ENCODE measurements around the gene PPP2R5D. TPM values are rescaled to one million over a fixed set of nuclear protein-coding genes. Genes with fewer than 3 reads are reported as not detected.
"Not testable (repeated sequence)": the region's sequence is repeated elsewhere in the genome, so short reads cannot be mapped to it uniquely, and the experiment has no call there.

PPP2R5D gene
- total RNA-seq, 4 donors from 2014 or later: 15.6 to 35.9 (median 27.4) TPM

DNA sequence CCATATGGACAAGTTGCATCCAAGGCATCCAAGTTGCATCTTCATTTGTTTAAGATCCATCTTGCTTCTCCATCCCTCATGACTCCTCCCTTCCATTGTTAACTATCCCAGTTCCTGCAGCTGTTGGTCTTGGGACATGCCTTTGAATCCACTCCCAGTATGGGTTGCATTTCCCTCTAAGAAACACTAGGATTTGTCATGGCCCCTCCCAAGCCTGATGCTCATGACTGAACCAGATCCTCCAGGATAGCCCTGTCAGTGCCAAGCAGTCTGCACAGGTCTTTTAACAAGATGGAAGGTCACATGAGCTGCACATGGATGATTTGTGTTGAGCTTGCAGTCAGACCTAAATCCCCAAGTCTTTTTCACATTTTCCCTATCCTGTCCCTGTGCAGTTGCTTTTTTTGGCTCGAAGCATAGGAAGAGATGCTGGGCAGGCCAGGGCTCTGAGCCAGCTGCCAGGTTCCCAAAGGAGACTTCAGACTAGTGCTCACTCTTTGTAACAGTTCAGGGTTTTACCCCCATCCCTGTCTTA, 4.2 kb downstream of the PPP2R5D start:
- H3K27me3 ChIP-seq: no peaks in the 10 kb centered on the region
- H3K9me3 ChIP-seq: no peaks in the 10 kb centered on the region
- DNase-seq: no peak
- TF ChIP-seq, protein P1, sequence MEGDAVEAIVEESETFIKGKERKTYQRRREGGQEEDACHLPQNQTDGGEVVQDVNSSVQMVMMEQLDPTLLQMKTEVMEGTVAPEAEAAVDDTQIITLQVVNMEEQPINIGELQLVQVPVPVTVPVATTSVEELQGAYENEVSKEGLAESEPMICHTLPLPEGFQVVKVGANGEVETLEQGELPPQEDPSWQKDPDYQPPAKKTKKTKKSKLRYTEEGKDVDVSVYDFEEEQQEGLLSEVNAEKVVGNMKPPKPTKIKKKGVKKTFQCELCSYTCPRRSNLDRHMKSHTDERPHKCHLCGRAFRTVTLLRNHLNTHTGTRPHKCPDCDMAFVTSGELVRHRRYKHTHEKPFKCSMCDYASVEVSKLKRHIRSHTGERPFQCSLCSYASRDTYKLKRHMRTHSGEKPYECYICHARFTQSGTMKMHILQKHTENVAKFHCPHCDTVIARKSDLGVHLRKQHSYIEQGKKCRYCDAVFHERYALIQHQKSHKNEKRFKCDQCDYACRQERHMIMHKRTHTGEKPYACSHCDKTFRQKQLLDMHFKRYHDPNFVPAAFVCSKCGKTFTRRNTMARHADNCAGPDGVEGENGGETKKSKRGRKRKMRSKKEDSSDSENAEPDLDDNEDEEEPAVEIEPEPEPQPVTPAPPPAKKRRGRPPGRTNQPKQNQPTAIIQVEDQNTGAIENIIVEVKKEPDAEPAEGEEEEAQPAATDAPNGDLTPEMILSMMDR (IDR thresholded peaks at IDR 0.05): no peak
- TF ChIP-seq POLR2A (IDR thresholded peaks at IDR 0.05): no peak
- 67% methylated on average over 1 of the region's 1 CpG; no CpG with 5 or more reads in 1 of the 2 donors for WGBS, 2 donors
- intact Hi-C loops (cut with DNase I): no loop called here
- H3K36me3 ChIP-seq: peaks cover 0 to 50% (median 9%) of the 10 kb centered on the region in 3 donors
- peaks cover 19 to 48% (median 23%) of the 10 kb centered on the region in 3 donors for H3K4me1 ChIP-seq
- no peak overlapping the region for H3K27ac ChIP-seq
- H3K4me3 ChIP-seq: no peak overlapping the region

DNA sequence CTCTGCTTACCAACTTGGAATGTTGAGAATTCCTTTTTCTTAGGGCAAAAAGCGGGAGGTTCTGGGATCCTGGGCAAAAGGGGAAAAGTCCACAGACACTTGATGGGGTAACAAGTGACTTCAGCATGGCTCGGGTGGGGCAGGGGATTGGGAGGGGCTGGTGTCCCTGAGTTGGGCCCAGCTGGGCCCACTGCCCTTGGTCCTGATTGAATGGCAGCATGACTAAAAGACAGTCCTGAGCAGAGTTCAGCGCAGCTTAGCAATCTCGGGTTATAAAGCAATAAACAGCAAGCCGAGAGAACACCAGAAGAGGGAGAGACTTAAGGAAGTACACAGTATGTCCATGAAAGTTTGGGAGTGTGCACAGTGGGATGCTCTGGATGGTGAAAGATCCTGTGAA, 5.6 kb downstream of the PPP2R5D start:
- Histone ChIP-seq H3K36me3 (peaks cover 0 to 58% (median 9%) of the 10 kb centered on the region in 3 donors), H3K9me3 (no peaks in the 10 kb centered on the region), H3K27me3 (no peaks in the 10 kb centered on the region), H3K4me1 (peaks cover 16 to 43% (median 21%) of the 10 kb centered on the region in 3 donors), H3K4me3 (no peak overlapping the region), H3K27ac (no peak overlapping the region)
- no peak for TF ChIP-seq POLR2A (IDR thresholded peaks at IDR 0.05)
- TF ChIP-seq, protein P1 (IDR thresholded peaks at IDR 0.05): no peak
- no peak for DNase-seq
- intact Hi-C loops (cut with DNase I): no loop called here
- WGBS, 2 donors: 84 to 90% methylated on average over 4 to 5 of the region's 5 CpGs

DNA sequence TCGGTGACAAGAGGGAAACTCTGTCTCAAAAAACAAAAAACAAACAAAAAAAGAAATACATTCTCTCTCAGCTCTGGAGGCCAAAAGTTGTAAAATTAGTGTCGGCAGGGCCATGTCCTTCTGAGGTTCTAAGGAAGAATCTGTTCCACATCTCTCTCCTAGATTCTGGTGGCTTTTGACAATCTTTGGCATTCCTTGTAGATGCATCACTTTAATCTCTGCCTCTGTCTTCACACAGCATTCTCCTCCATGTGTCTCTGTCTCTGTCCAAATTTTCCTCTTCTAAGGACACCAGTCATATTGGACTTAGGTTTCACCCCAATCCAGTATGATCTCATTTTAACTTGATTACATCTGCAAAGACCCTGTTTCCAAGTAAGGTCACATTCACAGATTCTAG, 9.1 kb downstream of the PPP2R5D start:
- H3K9me3 ChIP-seq: no peaks in the 10 kb centered on the region
- TF ChIP-seq POLR2A (IDR thresholded peaks at IDR 0.05): no peak
- TF ChIP-seq, protein P1 (IDR thresholded peaks at IDR 0.05): no peak
- H3K27ac ChIP-seq: no peak overlapping the region
- H3K36me3 ChIP-seq: peaks cover 0 to 58% (median 9%) of the 10 kb centered on the region in 3 donors
- H3K4me1 ChIP-seq: peaks cover 0 to 8% (median 0%) of the 10 kb centered on the region in 3 donors
- WGBS, 2 donors: 78 to 91% methylated on average over 2 of the region's 2 CpGs
- H3K4me3 ChIP-seq: no peak overlapping the region
- H3K27me3 ChIP-seq: no peaks in the 10 kb centered on the region
- no peak for DNase-seq
- intact Hi-C loops (cut with DNase I): no loop called here

DNA sequence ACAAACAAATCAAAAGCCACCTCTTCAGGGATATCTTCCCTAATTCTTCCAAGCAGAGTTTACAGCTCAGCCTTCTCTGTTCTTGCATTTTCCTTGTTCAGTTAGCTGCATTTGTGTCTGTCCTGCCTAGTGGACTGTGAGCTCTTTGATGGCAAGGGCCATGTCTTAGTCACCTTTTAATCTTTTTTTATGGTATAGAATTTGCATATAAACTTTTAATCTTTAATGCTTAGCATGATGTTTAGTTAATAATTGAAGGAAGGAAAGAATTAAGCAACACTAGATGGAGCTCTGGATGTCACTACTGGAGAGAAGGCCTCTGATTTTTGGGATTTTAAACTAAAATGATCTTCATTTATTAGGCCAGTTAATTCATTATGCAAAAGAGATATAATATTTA, 12.1 kb downstream of the PPP2R5D start:
- no peaks in the 10 kb centered on the region for H3K27me3 ChIP-seq
- no peaks in the 10 kb centered on the region for H3K9me3 ChIP-seq
- no peak for DNase-seq
- TF ChIP-seq, protein P1 (IDR thresholded peaks at IDR 0.05): no peak
- no peak for TF ChIP-seq POLR2A (IDR thresholded peaks at IDR 0.05)
- intact Hi-C loops (cut with DNase I): no loop called here
- no peak overlapping the region for H3K27ac ChIP-seq
- no peak overlapping the region for H3K4me3 ChIP-seq
- H3K4me1 ChIP-seq: no peaks in the 10 kb centered on the region
- H3K36me3 ChIP-seq: peaks cover 0 to 38% (median 0%) of the 10 kb centered on the region in 3 donors

DNA sequence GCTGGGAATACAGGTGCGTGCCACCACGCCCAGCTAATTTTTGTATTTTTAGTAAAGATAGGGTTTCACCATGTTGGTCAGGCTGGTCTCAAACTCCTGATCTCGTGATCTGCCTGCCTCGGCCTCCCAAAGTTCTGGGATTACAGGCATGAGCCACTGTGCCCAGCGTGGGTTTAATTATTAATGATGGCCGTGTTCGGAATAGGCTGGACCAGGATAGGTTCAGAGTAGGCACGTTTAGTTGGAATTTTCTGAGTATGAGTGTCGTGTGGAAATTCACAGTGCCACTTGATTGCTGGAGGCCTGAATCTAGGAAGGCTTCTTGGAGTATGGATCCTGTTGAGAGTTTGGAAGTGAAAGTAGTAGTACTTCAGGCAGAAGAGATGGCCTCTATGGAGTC, 13.8 kb downstream of the PPP2R5D start:
- intact Hi-C loops (cut with DNase I): not testable (repeated sequence)

DNA sequence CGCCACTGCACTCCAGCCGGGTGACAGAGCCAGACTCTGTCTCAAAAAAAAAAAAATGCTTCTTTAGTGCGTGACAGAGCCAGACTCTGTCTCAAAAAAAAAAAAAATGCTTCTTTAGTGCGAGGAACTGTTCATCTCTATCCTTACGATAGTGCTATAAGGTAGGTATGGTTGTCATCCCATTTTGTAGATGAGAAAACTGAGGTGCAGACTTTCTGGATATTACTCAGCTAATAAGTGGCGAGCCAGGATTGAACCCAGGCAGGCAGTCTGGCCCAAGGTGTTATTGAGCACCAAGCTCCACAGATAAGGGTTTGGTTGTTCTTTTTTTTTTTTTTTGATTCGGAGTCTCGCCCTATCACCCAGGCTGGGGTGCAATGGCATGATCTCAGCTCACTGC, 17.5 kb downstream of the PPP2R5D start:
- TF ChIP-seq, protein P1 (IDR thresholded peaks at IDR 0.05): no peak
- TF ChIP-seq POLR2A (IDR thresholded peaks at IDR 0.05): no peak
- Histone ChIP-seq H3K9me3 (no peaks in the 10 kb centered on the region), H3K27ac (no peak overlapping the region), H3K36me3 (peaks cover 2 to 50% (median 10%) of the 10 kb centered on the region in 3 donors), H3K4me1 (no peaks in the 10 kb centered on the region), H3K27me3 (no peaks in the 10 kb centered on the region), H3K4me3 (no peak overlapping the region)
- intact Hi-C loops (cut with DNase I): no loop called here
- WGBS, 2 donors: 90 to 99% methylated on average over 7 of the region's 8 CpGs
- DNase-seq: no peak

More for the DNA sequence above, 13.8 kb downstream of the PPP2R5D start:
- not testable (repeated sequence) for H3K9me3 ChIP-seq, H3K4me1 ChIP-seq, H3K27ac ChIP-seq, DNase-seq, H3K27me3 ChIP-seq, H3K4me3 ChIP-seq
- peaks cover 0 to 38% (median 0%) of the 10 kb centered on the region in 3 donors for H3K36me3 ChIP-seq
- WGBS, 2 donors: 88 to 95% methylated on average over 4 to 8 of the region's 9 CpGs

Data from esophagus squamous epithelium (tissue), 5 donors.